PC-9 (cell line): ENCODE data around the gene FYN. TPM values are rescaled to one million over a fixed set of nuclear protein-coding genes. Genes with fewer than 3 reads are reported as not detected.

ENCODE experiments used
- BruUV-seq: library from RNA; stranded (reverse); fragments of 400-500 nt; replicated peaks from 2 replicates; lab custom pipeline; 2021; lab: Mats Ljungman, UMichigan
- CTCF ChIA-PET: fragments of 300-600 bp; sonication (Branson Sonifier 250); formaldehyde crosslinking; loops from one replicate; lab custom pipeline; 2022; ENCODE audit warnings: antibody characterized with exemption; lab: Charles Lee
- POLR2A ChIA-PET: fragments of 300-600 bp; sonication (Branson Sonifier 250); formaldehyde crosslinking; loops from one replicate; lab custom pipeline; 2022; ENCODE audit warnings: antibody characterized with exemption; ENCODE audit not compliant: unreplicated experiment; lab: Charles Lee
- DNase-seq, 2 experiments: peaks; one replicate each; pipeline versions ENCODE4 v3.0.0 to v3.0.0-alpha.2; 2015 to 2022; ENCODE audit warnings: mixed read lengths in 1 of 2
- H2AFZ ChIP-seq: fragments of 200-600 bp; sonication (generic); 2 replicates; pipeline ENCODE4 v1.8.1; 2017; ENCODE audit warnings: antibody characterized with exemption
- H3F3A ChIP-seq: fragments of 200-600 bp; sonication (generic); 2 replicates; pipeline ENCODE4 v1.8.1; 2017; ENCODE audit warnings: antibody characterized with exemption, mild to moderate bottlenecking, low read depth; ENCODE audit not compliant: insufficient read depth
- H3K27ac ChIP-seq: fragments of 200-600 bp; sonication (generic); 2 replicates; pipeline ENCODE4 v1.6.1; 2016; ENCODE audit warnings: mixed run types
- H3K27me3 ChIP-seq: fragments of 200-600 bp; sonication (generic); 2 replicates; pipeline ENCODE4 v1.6.1; 2016; ENCODE audit warnings: low read depth, mixed run types; ENCODE audit not compliant: insufficient read depth
- H3K36me3 ChIP-seq: fragments of 200-600 bp; sonication (generic); 2 replicates; pipeline ENCODE4 v1.6.1; 2016; ENCODE audit warnings: low read depth, mixed run types
- H3K4me1 ChIP-seq: fragments of 200-600 bp; sonication (generic); replicated peaks from 2 replicates; pipeline ENCODE4 v1.6.1; 2016; ENCODE audit warnings: mixed run types; ENCODE audit not compliant: insufficient read depth
- H3K4me2 ChIP-seq: fragments of 200-600 bp; sonication (generic); 2 replicates; pipeline ENCODE4 v1.6.1; 2017; ENCODE audit warnings: mixed run types
- H3K4me3 ChIP-seq: fragments of 200-600 bp; sonication (generic); 2 replicates; pipeline ENCODE4 v1.6.1; 2016; ENCODE audit warnings: mixed run types
- H3K79me2 ChIP-seq: fragments of 200-600 bp; sonication (generic); 2 replicates; pipeline ENCODE4 v1.6.1; 2017; ENCODE audit warnings: low read depth, mixed run types
- H3K9me2 ChIP-seq: fragments of 200-600 bp; sonication (generic); 2 replicates; pipeline ENCODE4 v1.8.1; 2017; ENCODE audit warnings: mild to moderate bottlenecking; ENCODE audit not compliant: insufficient read depth
- H3K9me3 ChIP-seq: fragments of 200-600 bp; sonication (generic); 2 replicates; pipeline ENCODE4 v1.8.1; 2016; ENCODE audit warnings: low read depth; ENCODE audit not compliant: insufficient read depth
- H4K20me1 ChIP-seq: fragments of 200-600 bp; sonication (generic); 2 replicates; pipeline ENCODE4 v1.8.1; 2017; ENCODE audit not compliant: insufficient read depth
- CTCF ChIP-seq: fragments of 200-600 bp; sonication (generic); conservative IDR thresholded peaks from 2 replicates; pipeline ENCODE4 v1.6.1; 2017; ENCODE audit warnings: mixed run types, antibody characterized with exemption, mild to moderate bottlenecking, moderate library complexity
- EZH2 ChIP-seq: fragments of 200-600 bp; sonication (generic); IDR thresholded peaks from 2 replicates; pipeline ENCODE4 v1.8.0; 2017; ENCODE audit warnings: antibody characterized with exemption, low read depth
- intact Hi-C: fragments of 100-400 bp; cut with micrococcal nuclease; formaldehyde crosslinking; loops from one replicate; pipeline ENCODE4 v1.10.0; 2022; ENCODE audit not compliant: unreplicated experiment
- total RNA-seq: library from RNA; stranded (reverse); gene quantifications from 2 replicates; pipeline ENCODE4 v1.2.3, GENCODE V29; 2021

The FYN gene
- total RNA-seq, 1 experiment from 2014 or later = 53.3 TPM

- Histone ChIP-seq H3K9me3 (no peaks in the 10 kb centered on the region), H3K4me2 (no peak overlapping the region), H3K27ac (no peak overlapping the region), H2AFZ (no peak overlapping the region), H3K36me3 (no peaks in the 10 kb centered on the region), H3K4me3 (no peak overlapping the region), H3K79me2 (no peaks in the 10 kb centered on the region), H4K20me1 (0 out of 2 replicates have a peak, but pooled peaks cover 3% of the 10 kb centered on the region), H3F3A (no peaks in the 10 kb centered on the region), H3K4me1 (no peaks in the 10 kb centered on the region), H3K9me2 (no peaks in the 10 kb centered on the region), H3K27me3 (no peaks in the 10 kb centered on the region)
- TF ChIP-seq EZH2 (no peak), CTCF (no peak)
- no TSS peak for BruUV-seq
- ChIA-PET POLR2A (interaction anchor here (0.7 kb wide), 1 partner anchor 16 kb away, joined by 3 read pairs; no protein-coding TSS in a partner anchor), CTCF (no interaction called here)
- DNase-seq = no peak
- intact Hi-C loops = no loop called here
These were observed 38.9 kb downstream of the FYN start for GRCh38 chr6:111834356-111834755.

- Histone ChIP-seq H3K27ac (no peak overlapping the region), H3K4me1 (no peaks in the 10 kb centered on the region), H3K27me3 (no peaks in the 10 kb centered on the region), H3K9me2 (no peaks in the 10 kb centered on the region), H3K4me2 (no peak overlapping the region), H3K9me3 (no peaks in the 10 kb centered on the region), H3F3A (no peaks in the 10 kb centered on the region), H3K4me3 (no peak overlapping the region), H4K20me1 (no peaks in the 10 kb centered on the region), H2AFZ (no peak overlapping the region), H3K36me3 (no peaks in the 10 kb centered on the region), H3K79me2 (no peaks in the 10 kb centered on the region)
- CTCF ChIA-PET = no interaction called here
- no peak for DNase-seq
- POLR2A ChIA-PET = no interaction called here
- intact Hi-C loops = no loop called here
- TF ChIP-seq EZH2 (no peak), CTCF (no peak)
- BruUV-seq = no TSS peak
These were observed 40.3 kb downstream of the FYN start for GRCh38 chr6:111832833-111833418.

- Histone ChIP-seq H4K20me1 (no peaks in the 10 kb centered on the region), H3K4me2 (no peak overlapping the region), H3K4me3 (no peak overlapping the region), H3K4me1 (no peaks in the 10 kb centered on the region), H3K27ac (no peak overlapping the region), H3K27me3 (no peaks in the 10 kb centered on the region), H3K36me3 (no peaks in the 10 kb centered on the region), H3F3A (no peaks in the 10 kb centered on the region), H3K9me2 (no peaks in the 10 kb centered on the region), H2AFZ (no peak overlapping the region), H3K9me3 (no peaks in the 10 kb centered on the region), H3K79me2 (no peaks in the 10 kb centered on the region)
- no TSS peak for BruUV-seq
- CTCF ChIA-PET = no interaction called here
- no peak for DNase-seq
- intact Hi-C loops = no loop called here
- TF ChIP-seq EZH2 = no peak
- no peak for TF ChIP-seq CTCF
- POLR2A ChIA-PET = no interaction called here
These were observed 41.8 kb downstream of the FYN start for GRCh38 chr6:111831408-111831807.
